GM19328 (cell line): ENCODE data around the gene CRTC1.

ENCODE experiments used
- ATAC-seq: cut with Tn5 transposase; IDR thresholded peaks from one replicate; pipeline ENCODE4 v1.9.1; 2021; ENCODE audit warnings: mild to moderate bottlenecking, moderate library complexity; ENCODE audit not compliant: unreplicated experiment

The CRTC1 gene

GRCh38 chr19:18699403-18700054 lies 16.0 kb downstream of the CRTC1 start:
- ATAC-seq, result no peak

- ATAC-seq, result no peak
Measured at GRCh38 chr19:18700501-18701249, 17.2 kb downstream of the CRTC1 start.

- ATAC-seq, result no peak
Measured at GRCh38 chr19:18701250-18701608, 17.7 kb downstream of the CRTC1 start.

GRCh38 chr19:18704054-18704453 lies 20.6 kb downstream of the CRTC1 start:
- no peak for ATAC-seq

- ATAC-seq, result no peak
Measured at GRCh38 chr19:18704971-18705370, 21.5 kb downstream of the CRTC1 start.

- ATAC-seq, result no peak
Measured at GRCh38 chr19:18708452-18709231, 25.2 kb downstream of the CRTC1 start.

GRCh38 chr19:18709546-18709945 lies 26.1 kb downstream of the CRTC1 start:
- ATAC-seq, result no peak

GRCh38 chr19:18710186-18710585 lies 26.7 kb downstream of the CRTC1 start:
- no peak for ATAC-seq

GRCh38 chr19:18710996-18711751 lies 27.7 kb downstream of the CRTC1 start:
- ATAC-seq, result no peak

- no peak for ATAC-seq
Measured at GRCh38 chr19:18711893-18712292, 28.4 kb downstream of the CRTC1 start.

GRCh38 chr19:18712981-18713380 lies 29.5 kb downstream of the CRTC1 start:
- no peak for ATAC-seq

GRCh38 chr19:18713550-18714117 lies 30.2 kb downstream of the CRTC1 start:
- ATAC-seq, result no peak

- ATAC-seq, result no peak
Measured at GRCh38 chr19:18715416-18715815, 31.9 kb downstream of the CRTC1 start.

- no peak for ATAC-seq
Measured at GRCh38 chr19:18716857-18717256, 33.4 kb downstream of the CRTC1 start.

GRCh38 chr19:18717601-18718000 lies 34.1 kb downstream of the CRTC1 start:
- no peak for ATAC-seq

- ATAC-seq, result no peak
Measured at GRCh38 chr19:18718015-18718526, 34.6 kb downstream of the CRTC1 start.

GRCh38 chr19:18718846-18719458 lies 35.5 kb downstream of the CRTC1 start:
- ATAC-seq, result no peak

- no peak for ATAC-seq
Measured at GRCh38 chr19:18719541-18719940, 36.1 kb downstream of the CRTC1 start.

GRCh38 chr19:18723871-18724377 lies 40.4 kb downstream of the CRTC1 start:
- ATAC-seq, result no peak
